Ishikawa (cell line): ENCODE measurements around the gene RAC2.

Experiments used
- CEBPB ChIP-seq: IDR thresholded peaks from 2 replicates; pipeline ENCODE4 v1.6.1; 2012
- CREB1 ChIP-seq: IDR thresholded peaks from 2 replicates; pipeline ENCODE4 v1.6.1; 2012; ENCODE audit warnings: low read depth
- EGR1 ChIP-seq: IDR thresholded peaks from 2 replicates; pipeline ENCODE4 v1.6.1; 2012
- EP300 ChIP-seq: IDR thresholded peaks from 2 replicates; pipeline ENCODE4 v1.6.1; 2012; ENCODE audit warnings: borderline replicate concordance
- FOXM1 ChIP-seq: IDR thresholded peaks from 2 replicates; pipeline ENCODE4 v1.6.1; 2012; ENCODE audit warnings: low read depth, borderline replicate concordance
- MAX ChIP-seq: IDR thresholded peaks from 2 replicates; pipeline ENCODE4 v1.6.1; 2012
- NFIC ChIP-seq: IDR thresholded peaks from 2 replicates; pipeline ENCODE4 v1.6.1; 2012
- RAD21 ChIP-seq: IDR thresholded peaks from 2 replicates; pipeline ENCODE4 v1.6.1; 2012; ENCODE audit warnings: low read depth
- REST ChIP-seq: IDR thresholded peaks from 2 replicates; pipeline ENCODE4 v1.6.1; 2012; ENCODE audit warnings: low read depth, mild to moderate bottlenecking
- TAF1 ChIP-seq: IDR thresholded peaks from 2 replicates; pipeline ENCODE4 v1.6.1; 2012; ENCODE audit warnings: low read depth, mild to moderate bottlenecking
- TCF12 ChIP-seq: IDR thresholded peaks from 2 replicates; pipeline ENCODE4 v1.6.1; 2012; ENCODE audit warnings: low read depth
- TEAD4 ChIP-seq: IDR thresholded peaks from 2 replicates; pipeline ENCODE4 v1.6.1; 2012
- USF1 ChIP-seq: IDR thresholded peaks from 2 replicates; pipeline ENCODE4 v1.6.1; 2012
- YY1 ChIP-seq: IDR thresholded peaks from 2 replicates; pipeline ENCODE4 v1.6.1; 2012; ENCODE audit warnings: low read depth
- ZBTB7A ChIP-seq: IDR thresholded peaks from 2 replicates; pipeline ENCODE4 v1.6.1; 2012; ENCODE audit warnings: low read depth

Gene RAC2

DNA sequence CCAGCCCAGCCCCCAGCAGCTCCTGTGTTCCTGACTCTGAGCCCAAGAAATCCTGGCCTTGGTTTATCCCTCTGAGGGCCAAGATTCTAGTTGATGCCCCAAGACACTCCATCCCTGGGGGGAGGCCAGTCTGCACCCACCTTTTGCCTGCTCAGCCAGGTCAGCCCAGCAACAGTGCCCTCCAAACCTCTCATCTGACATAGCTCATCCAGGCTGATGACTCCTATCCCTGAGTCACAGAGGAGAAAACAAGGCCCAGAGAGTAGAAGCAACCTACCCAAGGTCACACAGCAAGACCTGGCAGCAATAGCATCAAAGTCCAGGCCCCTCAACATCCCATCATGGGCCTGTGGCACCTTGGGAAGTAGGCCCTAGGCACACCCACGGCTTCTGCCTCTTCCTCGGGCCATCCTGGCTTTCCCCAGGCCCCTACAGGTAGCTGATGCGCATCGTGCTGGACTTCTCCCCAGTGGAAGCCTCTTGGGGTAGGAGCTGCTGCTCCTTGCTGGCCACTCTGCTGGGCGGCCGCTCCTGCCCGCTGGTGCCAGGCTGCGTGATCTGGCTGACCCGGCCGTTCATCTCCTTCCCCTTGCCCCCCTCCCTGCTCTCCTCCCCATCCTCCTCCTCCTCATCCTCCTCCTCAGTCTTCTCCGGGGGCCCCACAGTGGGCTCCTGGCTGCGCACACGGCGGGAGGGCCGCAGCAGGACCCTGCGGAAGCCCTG is 37.8 kb downstream of the RAC2 start:
- TF ChIP-seq NFIC (no peak), REST (no peak), EP300 (no peak), USF1 (no peak), ZBTB7A (no peak), CREB1 (no peak), RAD21 (no peak), TEAD4 (no peak), MAX (no peak), EGR1 (no peak), YY1 (no peak), TCF12 (no peak), CEBPB (no peak), FOXM1 (no peak)

DNA sequence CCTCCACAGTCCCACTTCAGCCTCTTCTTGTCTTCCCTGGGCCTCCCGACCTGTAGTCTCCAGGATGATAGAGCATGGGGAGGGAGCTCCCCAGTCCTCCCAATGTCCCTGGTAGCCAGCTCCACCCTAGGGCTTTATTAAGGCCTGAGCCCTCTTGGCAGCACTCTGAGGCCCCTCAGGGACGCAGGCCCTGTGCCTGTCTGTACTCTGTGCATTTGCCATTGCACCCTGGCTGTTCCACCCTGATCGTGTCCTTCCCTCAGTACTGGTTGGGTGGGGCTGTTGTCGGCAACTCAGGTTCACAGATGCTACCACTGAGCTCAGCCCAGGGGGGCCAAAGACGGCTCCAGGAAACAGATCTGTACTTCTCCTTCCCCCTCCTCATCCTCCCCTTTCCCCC is 39.0 kb downstream of the RAC2 start:
- TF ChIP-seq CREB1 (no peak), TCF12 (no peak), EP300 (no peak), NFIC (no peak)

- TF ChIP-seq TEAD4 (no peak), USF1 (no peak), CREB1 (no peak), CEBPB (no peak), EGR1 (no peak), ZBTB7A (no peak), TAF1 (no peak), NFIC (no peak), YY1 (no peak), REST (no peak)
Measured at GRCh38 chr22:37204045-37204655, 39.9 kb downstream of the RAC2 start.

GRCh38 chr22:37203354-37204044 is 40.6 kb downstream of the RAC2 start:
- TF ChIP-seq YY1, result no peak
- TF ChIP-seq CEBPB, result no peak
- peak; percentile 87 for TF ChIP-seq USF1

DNA sequence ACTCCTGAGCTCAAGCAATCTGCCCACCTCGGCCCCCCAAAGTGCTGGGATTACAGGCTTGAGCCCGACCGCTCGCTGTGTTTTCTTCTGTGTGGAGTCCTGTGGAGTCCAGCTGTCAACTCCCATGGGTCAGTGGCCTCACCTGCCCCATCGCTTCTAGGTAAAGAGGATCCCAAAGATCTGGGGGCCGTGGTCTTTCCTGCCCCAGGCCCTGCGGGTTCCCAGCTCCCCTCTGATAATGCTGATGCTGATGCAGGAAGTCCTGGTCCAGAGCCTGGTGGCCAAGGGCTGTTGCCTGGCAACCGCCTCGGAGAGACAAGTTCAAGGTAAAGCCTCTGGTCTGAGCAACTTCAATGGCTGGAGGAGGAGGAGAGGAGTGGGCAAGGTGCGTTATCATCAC is 41.4 kb downstream of the RAC2 start:
- TF ChIP-seq EP300 (no peak), EGR1 (no peak), TCF12 (no peak), TEAD4 (no peak), RAD21 (no peak), ZBTB7A (no peak), MAX (no peak), TAF1 (no peak), YY1 (no peak), REST (no peak), CEBPB (no peak), USF1 (no peak), CREB1 (no peak), FOXM1 (no peak), NFIC (no peak)
